Activated T-helper 2 cell treated with anti-CD3 and anti-CD28 coated beads, Interferon-gamma antibody, Interleukin-2, Interleukin-4, amounts not matched to agents 10 μg/mL and 5 μg/mL and 100 μg/mL, durations not matched to agents 14 hours and 24 hours and 36 hours (primary cell): ENCODE data around the gene NT5C1A. TPM values are rescaled to one million over a fixed set of nuclear protein-coding genes. Genes with fewer than 3 reads are reported as not detected.
A peak's percentile ranks its signal among the peaks of the same experiment; 100 is the strongest.

Experiments
- DNase-seq: peaks from one replicate; pipeline ENCODE4 v3.0.0; 2021; ENCODE audit warnings: low spot score
- H3K27ac Mint-ChIP-seq: one replicate; pipeline ENCODE4 v1.8.0; 2021; ENCODE audit warnings: mixed read lengths
- H3K27me3 Mint-ChIP-seq: one replicate; pipeline ENCODE4 v1.8.0; 2021; ENCODE audit warnings: low read depth, mixed read lengths
- H3K36me3 Mint-ChIP-seq: one replicate; pipeline ENCODE4 v1.8.0; 2021; ENCODE audit warnings: low read depth, mixed read lengths
- H3K4me1 Mint-ChIP-seq: one replicate; pipeline ENCODE4 v1.8.0; 2021; ENCODE audit warnings: low read depth, mixed read lengths
- H3K4me3 Mint-ChIP-seq: one replicate; pipeline ENCODE4 v1.8.0; 2021; ENCODE audit warnings: low read depth, mild to moderate bottlenecking, moderate library complexity, mixed read lengths
- H3K9me3 Mint-ChIP-seq: one replicate; pipeline ENCODE4 v1.8.0; 2021; ENCODE audit warnings: mixed read lengths
- intact Hi-C: fragments of 100-400 bp; cut with micrococcal nuclease; formaldehyde crosslinking; loops from one replicate; pipeline ENCODE4 v1.15.1; 2023
- total RNA-seq: library from RNA; stranded (reverse); gene quantifications from 2 replicates; pipeline ENCODE4 v1.2.3, GENCODE V29; 2022

Gene NT5C1A
- total RNA-seq, 1 donor from 2014 or later: 1.2 TPM

DNA sequence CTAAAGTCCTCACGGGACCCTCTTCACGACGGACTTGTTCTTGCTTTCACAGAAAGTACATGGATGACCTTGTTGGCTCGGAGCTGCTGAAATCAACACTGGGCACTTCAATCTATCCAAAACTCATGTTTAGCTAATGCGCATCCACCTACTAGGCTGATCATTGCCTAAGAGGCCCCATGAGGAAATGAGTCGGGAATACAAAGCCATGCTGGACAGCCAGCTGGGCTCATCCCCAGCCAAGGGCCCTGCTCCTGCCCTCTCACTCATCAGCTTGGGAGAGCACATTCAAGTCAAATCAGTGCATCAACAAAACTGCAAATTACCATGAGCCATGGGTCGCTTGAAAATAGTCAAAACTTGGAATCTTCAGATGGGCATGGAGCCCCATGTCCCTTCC is 17.6 kb downstream of the NT5C1A start:
- no peak overlapping the region for H3K4me3 Mint-ChIP-seq
- no peak for DNase-seq
- intact Hi-C loops: no loop called here
- peaks cover 20% of the 10 kb centered on the region for H3K4me1 Mint-ChIP-seq
- H3K36me3 Mint-ChIP-seq: no peaks in the 10 kb centered on the region
- no peaks in the 10 kb centered on the region for H3K9me3 Mint-ChIP-seq
- H3K27ac Mint-ChIP-seq: no peak overlapping the region
- H3K27me3 Mint-ChIP-seq: no peaks in the 10 kb centered on the region

DNA sequence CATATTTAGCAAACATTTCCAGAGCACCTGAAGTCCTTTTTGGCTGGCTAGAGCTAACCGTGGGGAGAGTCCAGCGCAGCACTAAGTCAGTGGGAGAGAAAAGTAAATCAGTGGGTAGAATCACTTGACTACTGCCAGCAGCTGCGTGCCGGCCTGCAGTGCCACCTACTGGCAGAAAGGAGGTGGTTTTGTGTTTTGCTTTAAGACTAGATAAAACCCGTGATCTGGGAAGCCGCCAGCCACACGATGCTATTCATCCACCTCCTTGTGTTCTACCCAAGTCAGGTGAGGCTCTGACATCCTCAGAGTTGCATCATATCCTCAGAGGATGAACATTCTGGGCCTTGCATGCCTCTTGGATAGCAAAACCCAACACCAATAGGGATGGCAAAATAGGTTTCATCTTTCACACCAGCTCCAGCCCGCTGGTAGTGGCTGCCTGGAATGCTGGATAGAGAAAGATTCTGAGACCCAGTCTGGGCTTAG is 18.3 kb downstream of the NT5C1A start:
- intact Hi-C loops: loop anchor here (1.0 to 2.0 kb wide), 2 partner anchors 47 to 79 kb away; no protein-coding TSS in a partner anchor
- no peak overlapping the region for H3K27ac Mint-ChIP-seq
- H3K36me3 Mint-ChIP-seq: no peaks in the 10 kb centered on the region
- peaks cover 20% of the 10 kb centered on the region for H3K4me1 Mint-ChIP-seq
- H3K4me3 Mint-ChIP-seq: no peak overlapping the region
- DNase-seq: peak; percentile 60
- no peaks in the 10 kb centered on the region for H3K9me3 Mint-ChIP-seq
- H3K27me3 Mint-ChIP-seq: no peaks in the 10 kb centered on the region

DNA sequence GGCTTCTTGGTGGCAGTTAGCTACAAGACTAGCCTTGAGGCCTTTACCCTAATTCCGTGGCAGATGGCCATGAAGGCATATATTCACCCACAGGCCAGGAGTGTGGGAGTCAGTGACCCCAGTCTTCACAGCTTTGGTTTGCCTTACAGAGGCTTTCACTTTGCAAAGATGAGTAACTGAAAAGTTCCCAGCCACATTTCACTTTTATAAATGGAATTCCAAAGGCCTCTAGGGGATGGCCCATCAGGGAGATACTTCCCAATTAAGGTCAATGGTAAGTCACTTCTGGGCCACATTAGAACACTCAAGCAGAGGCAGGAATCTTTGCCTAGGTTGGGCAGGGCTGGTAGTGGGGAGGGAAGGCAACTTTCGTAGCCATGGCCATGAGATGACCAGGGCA is 19.4 kb downstream of the NT5C1A start:
- peaks cover 15% of the 10 kb centered on the region for H3K4me1 Mint-ChIP-seq
- H3K36me3 Mint-ChIP-seq: no peaks in the 10 kb centered on the region
- H3K27ac Mint-ChIP-seq: no peak overlapping the region
- no peaks in the 10 kb centered on the region for H3K27me3 Mint-ChIP-seq
- no peak for DNase-seq
- no peaks in the 10 kb centered on the region for H3K9me3 Mint-ChIP-seq
- intact Hi-C loops: loop anchor here (2.0 kb wide), 1 partner anchor 78 kb away; no protein-coding TSS in a partner anchor
- H3K4me3 Mint-ChIP-seq: no peak overlapping the region

DNA sequence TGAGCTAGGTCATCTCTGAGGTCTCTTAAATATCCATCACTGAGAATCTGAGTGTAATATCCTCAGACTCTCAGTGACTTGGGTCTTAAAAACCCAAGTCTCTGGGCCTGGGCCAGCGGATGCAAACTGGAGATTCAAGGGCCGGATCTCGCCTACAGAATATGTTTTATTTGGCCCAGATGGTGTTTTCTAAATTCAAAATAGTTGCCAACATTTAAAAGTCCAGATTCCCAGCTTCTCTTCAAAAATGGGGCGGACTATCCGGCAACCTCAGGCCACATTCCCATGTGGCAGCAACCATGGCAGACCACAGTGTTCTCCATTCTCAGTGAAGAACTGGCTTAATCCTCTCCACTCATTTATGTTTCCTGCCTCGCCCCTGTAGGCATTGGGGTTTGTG is 19.8 kb downstream of the NT5C1A start:
- Mint-ChIP-seq H3K36me3 (no peaks in the 10 kb centered on the region), H3K27me3 (no peaks in the 10 kb centered on the region), H3K9me3 (no peaks in the 10 kb centered on the region), H3K27ac (no peak overlapping the region), H3K4me1 (peaks cover 12% of the 10 kb centered on the region), H3K4me3 (no peak overlapping the region)
- intact Hi-C loops: loop anchor here (2.0 kb wide), 1 partner anchor 77 kb away; no protein-coding TSS in a partner anchor
- DNase-seq: no peak

GRCh38 chr1:39650431-39650830 is 21.5 kb downstream of the NT5C1A start:
- no peaks in the 10 kb centered on the region for H3K9me3 Mint-ChIP-seq
- intact Hi-C loops: no loop called here
- no peaks in the 10 kb centered on the region for H3K36me3 Mint-ChIP-seq
- DNase-seq: no peak
- H3K4me1 Mint-ChIP-seq: peaks cover 10% of the 10 kb centered on the region
- H3K27ac Mint-ChIP-seq: no peak overlapping the region
- no peaks in the 10 kb centered on the region for H3K27me3 Mint-ChIP-seq
- no peak overlapping the region for H3K4me3 Mint-ChIP-seq

- intact Hi-C loops: no loop called here
- Mint-ChIP-seq H3K36me3 (no peaks in the 10 kb centered on the region), H3K4me1 (peaks cover 10% of the 10 kb centered on the region), H3K27ac (no peak overlapping the region), H3K27me3 (no peaks in the 10 kb centered on the region), H3K4me3 (no peak overlapping the region), H3K9me3 (no peaks in the 10 kb centered on the region)
- no peak for DNase-seq
Observed at GRCh38 chr1:39649636-39650185, 22.2 kb downstream of the NT5C1A start.

- Mint-ChIP-seq H3K27me3 (no peaks in the 10 kb centered on the region), H3K36me3 (no peaks in the 10 kb centered on the region), H3K4me1 (peaks cover 5% of the 10 kb centered on the region), H3K27ac (no peak overlapping the region), H3K9me3 (no peaks in the 10 kb centered on the region), H3K4me3 (no peak overlapping the region)
- DNase-seq: no peak
- intact Hi-C loops: no loop called here
Observed at GRCh38 chr1:39648496-39648895, 23.4 kb downstream of the NT5C1A start.

- no peaks in the 10 kb centered on the region for H3K9me3 Mint-ChIP-seq
- intact Hi-C loops: no loop called here
- H3K36me3 Mint-ChIP-seq: no peaks in the 10 kb centered on the region
- H3K4me1 Mint-ChIP-seq: peaks cover 2% of the 10 kb centered on the region
- H3K27me3 Mint-ChIP-seq: peaks cover 4% of the 10 kb centered on the region
- H3K4me3 Mint-ChIP-seq: no peak overlapping the region
- no peak overlapping the region for H3K27ac Mint-ChIP-seq
- no peak for DNase-seq
Observed at GRCh38 chr1:39647247-39647646, 24.7 kb downstream of the NT5C1A start.

DNA sequence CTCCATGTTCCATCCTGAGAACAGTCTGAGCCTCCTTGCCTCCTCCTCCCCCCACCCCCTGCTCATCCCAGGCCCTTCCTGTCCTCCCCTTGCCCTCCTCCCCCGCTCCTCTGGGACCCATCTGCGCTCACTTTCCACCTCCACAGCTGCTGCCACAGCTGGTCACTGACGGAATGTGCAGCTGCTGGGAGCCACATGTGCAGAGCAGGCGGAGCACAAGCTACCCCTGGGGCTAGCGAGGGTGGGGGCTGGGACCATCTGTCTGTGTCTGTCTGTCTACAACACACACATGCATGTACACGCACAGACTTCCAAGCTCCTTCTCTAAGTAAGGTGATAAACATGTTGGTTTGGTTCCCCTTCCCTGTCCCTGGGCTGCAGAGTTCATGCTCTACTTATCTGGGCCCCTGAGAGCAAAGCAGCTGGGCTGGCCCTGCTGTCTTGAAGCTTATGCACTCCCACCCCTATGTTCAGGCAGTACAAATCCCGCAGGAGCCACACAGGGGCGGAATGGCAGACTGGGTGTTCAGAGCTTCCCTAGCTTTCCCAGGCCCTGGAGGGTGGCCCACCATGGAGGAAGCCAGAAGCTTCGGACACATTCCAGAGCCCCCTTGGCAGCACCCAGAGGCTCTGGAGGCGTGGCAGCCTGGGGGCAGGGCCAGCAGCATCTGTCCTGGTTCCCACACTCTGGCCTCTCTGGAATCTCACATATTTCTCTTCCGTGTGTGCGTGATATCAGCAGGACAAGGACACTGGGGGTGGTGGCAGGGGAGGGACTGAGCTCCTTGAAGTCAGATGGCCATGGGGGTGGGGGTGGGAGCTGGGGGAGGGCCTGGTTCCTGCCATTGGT is 25.4 kb downstream of the NT5C1A start:
- H3K9me3 Mint-ChIP-seq: no peaks in the 10 kb centered on the region
- no peak for DNase-seq
- no peaks in the 10 kb centered on the region for H3K36me3 Mint-ChIP-seq
- H3K4me1 Mint-ChIP-seq: peaks cover 2% of the 10 kb centered on the region
- no peak overlapping the region for H3K4me3 Mint-ChIP-seq
- intact Hi-C loops: no loop called here
- H3K27ac Mint-ChIP-seq: no peak overlapping the region
- H3K27me3 Mint-ChIP-seq: peaks cover 4% of the 10 kb centered on the region

GRCh38 chr1:39645411-39646043 is 26.4 kb downstream of the NT5C1A start:
- Mint-ChIP-seq H3K4me3 (no peak overlapping the region), H3K9me3 (no peaks in the 10 kb centered on the region), H3K27ac (no peak overlapping the region), H3K36me3 (no peaks in the 10 kb centered on the region), H3K27me3 (peaks cover 10% of the 10 kb centered on the region), H3K4me1 (peaks cover 2% of the 10 kb centered on the region)
- DNase-seq: no peak
- intact Hi-C loops: no loop called here

DNA sequence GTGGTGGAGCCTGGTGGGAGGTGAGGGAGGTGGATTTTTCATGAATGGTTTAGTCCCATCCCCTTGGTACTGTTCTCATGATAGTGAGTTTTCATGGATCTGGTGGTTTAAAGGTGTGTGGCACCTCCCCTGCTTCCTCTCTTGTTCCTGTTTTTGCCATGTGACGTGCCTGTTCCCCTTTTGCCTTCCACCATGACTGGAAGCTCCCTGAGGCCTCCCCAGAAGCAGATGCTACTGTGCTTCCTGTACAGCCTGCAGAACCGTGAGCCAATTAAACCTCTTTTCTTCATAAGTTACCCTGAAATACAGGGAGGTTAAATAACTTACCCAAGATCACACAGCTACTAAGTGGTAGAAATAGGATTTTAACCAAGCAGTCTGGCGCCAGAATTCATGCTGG is 28.2 kb downstream of the NT5C1A start:
- Mint-ChIP-seq H3K4me3 (no peak overlapping the region), H3K4me1 (peaks cover 5% of the 10 kb centered on the region), H3K27me3 (peaks cover 13% of the 10 kb centered on the region), H3K9me3 (no peaks in the 10 kb centered on the region), H3K36me3 (no peaks in the 10 kb centered on the region), H3K27ac (no peak overlapping the region)
- intact Hi-C loops: no loop called here
- no peak for DNase-seq

DNA sequence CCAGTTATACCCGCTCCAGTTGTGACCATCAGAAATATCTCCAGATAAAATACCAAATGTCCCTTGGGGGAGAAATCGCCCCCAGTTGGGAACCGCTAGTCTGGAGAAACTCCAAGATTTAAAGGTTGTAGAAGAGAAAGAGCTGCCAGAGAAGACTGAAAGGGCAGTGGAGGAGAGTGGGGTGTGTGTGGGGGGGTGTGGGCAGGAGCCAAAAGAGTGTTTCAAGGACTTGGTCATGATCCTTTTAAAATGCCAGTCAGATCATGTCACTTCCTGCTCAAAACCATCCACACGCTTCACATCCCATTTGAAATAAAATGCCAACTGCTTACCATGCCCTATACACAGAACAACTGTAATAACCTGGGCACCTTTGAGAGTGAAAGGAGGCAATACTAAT is 29.1 kb downstream of the NT5C1A start:
- Mint-ChIP-seq H3K4me3 (no peak overlapping the region), H3K27ac (no peak overlapping the region)

GRCh38 chr1:39640861-39641260 is 31.0 kb downstream of the NT5C1A start:
- intact Hi-C loops: no loop called here
- Mint-ChIP-seq H3K9me3 (no peaks in the 10 kb centered on the region), H3K4me1 (peaks cover 5% of the 10 kb centered on the region), H3K27ac (no peak overlapping the region), H3K36me3 (no peaks in the 10 kb centered on the region), H3K4me3 (no peak overlapping the region), H3K27me3 (peaks cover 30% of the 10 kb centered on the region)
- DNase-seq: no peak

More for the DNA sequence above, 29.1 kb downstream of the NT5C1A start:
- no peak for DNase-seq
- intact Hi-C loops: no loop called here
- H3K4me1 Mint-ChIP-seq: peaks cover 5% of the 10 kb centered on the region
- no peaks in the 10 kb centered on the region for H3K36me3 Mint-ChIP-seq
- H3K27me3 Mint-ChIP-seq: peaks cover 19% of the 10 kb centered on the region
- H3K9me3 Mint-ChIP-seq: no peaks in the 10 kb centered on the region
